HTERT RPE-1 (cell line): ENCODE results near the gene TAS1R2.
"Not testable (repeated sequence)": the region's sequence is repeated elsewhere in the genome, so short reads cannot be mapped to it uniquely, and the experiment has no call there.

Experiments
- in situ Hi-C: fragments of 300-500 bp; cut with MboI; formaldehyde crosslinking; loops from 4 replicates; pipeline ENCODE4 v1.14.3; 2020; ENCODE audit warnings: low sequenced_read_pairs

Gene TAS1R2

GRCh38 chr1:18869847-18870594, 10.6 kb upstream of the TAS1R2 start:
- in situ Hi-C loops, result no loop called here

- in situ Hi-C loops, result no loop called here
Measured at GRCh38 chr1:18868801-18869424, 9.5 kb upstream of the TAS1R2 start.

GRCh38 chr1:18868354-18868753, 8.9 kb upstream of the TAS1R2 start:
- in situ Hi-C loops, result no loop called here

- in situ Hi-C loops, result no loop called here
Measured at GRCh38 chr1:18866846-18867245, 7.4 kb upstream of the TAS1R2 start.

DNA sequence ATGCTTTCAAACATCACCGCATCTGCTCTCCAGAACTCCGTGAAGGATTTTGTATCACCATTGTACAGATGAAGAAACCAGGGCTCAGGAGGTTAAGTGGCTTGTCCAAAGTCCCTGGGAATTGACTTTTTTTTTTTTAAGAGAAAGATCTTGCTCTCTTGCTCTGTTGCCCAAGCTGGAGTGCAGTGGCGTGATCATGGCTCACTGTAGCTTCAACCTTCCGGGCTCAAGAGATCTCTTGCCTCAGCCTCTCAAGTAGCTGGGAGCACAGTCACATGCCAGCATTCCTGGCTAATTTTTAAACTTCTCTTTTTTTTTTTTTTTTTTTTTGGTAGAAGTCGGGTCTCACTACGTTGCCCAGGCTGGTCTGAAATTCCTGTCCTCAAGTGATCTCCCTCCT, 6.9 kb upstream of the TAS1R2 start:
- in situ Hi-C loops, result no loop called here

DNA sequence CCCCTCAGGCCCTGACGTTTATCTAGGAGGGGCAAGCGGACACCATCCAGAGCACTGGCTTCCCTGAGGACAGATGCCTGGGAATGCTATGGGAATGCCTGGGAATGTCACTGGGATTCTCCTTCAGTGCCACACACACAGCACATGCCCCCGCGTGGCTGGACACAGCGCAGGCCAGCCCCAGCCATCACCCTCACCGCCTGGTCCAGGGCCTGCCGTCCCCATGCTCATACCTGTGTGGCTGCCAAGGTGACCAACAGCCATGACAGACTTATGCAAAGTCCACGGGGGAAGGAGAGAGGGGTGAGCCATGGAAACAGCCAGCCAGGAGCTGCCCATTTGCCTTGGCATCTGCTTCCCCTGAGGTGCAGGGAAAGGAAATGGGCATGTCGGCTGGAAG, 5.7 kb upstream of the TAS1R2 start:
- in situ Hi-C loops, result no loop called here

DNA sequence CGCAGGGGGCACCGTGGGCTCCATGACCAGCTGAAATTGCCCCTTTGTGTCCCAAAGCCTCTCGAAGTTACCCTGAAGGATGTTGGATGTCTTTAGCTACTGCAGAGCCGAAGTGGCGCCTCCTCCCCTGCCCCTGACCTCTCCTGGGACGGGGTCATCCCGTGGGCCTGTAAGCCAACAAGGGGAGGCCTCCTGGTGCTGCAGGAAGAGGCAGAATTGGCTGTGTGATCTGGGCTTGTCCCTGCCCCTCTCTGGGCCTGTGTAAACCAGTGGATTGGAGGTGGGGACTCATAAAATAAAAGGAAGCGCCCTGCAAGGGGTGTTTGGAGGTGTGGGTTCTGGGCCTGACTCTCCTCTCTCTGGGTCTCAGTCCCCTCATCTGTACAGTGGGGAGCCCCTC, 2.1 kb upstream of the TAS1R2 start:
- in situ Hi-C loops, result no loop called here

GRCh38 chr1:18861082-18861481, 1.6 kb upstream of the TAS1R2 start:
- in situ Hi-C loops, result no loop called here

- in situ Hi-C loops, result no loop called here
Measured at GRCh38 chr1:18858070-18858688, 1.3 kb downstream of the TAS1R2 start.

DNA sequence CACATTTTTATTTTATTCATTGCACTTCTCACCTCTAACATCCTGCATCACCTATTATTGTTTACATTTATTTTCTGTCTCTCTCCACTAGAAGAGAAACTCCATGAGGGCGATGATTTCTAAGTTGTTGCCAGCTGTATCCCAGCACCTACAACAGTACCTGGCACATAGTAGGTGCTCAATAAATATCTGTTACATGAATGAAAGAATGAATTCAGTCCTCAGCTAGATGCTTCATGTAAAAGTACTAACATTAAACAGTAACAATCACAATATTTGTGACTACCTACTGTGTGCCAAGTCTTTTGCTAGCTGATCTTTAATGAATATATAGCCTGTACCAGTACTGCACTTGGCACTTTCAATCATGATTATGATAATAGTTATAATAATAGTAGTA, 3.0 kb downstream of the TAS1R2 start:
- in situ Hi-C loops, result no loop called here

DNA sequence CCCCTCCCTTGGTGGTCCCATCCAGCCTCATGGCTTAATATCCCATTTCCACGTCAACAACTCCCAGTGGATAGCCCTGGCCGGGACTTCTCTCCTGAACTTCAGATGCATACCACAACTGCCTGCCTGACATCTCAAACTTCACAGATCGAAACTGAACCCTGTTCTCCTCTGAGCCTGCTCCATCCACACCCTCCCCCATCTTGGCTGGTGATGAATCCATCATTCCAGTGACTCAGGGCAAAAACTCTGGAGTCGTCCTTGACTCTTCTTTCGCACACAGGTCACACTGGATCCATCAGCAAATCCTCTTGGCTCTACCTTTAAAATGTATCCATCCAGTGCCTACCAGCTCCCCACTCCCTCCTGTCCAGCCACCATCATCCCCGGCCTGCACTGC, 3.9 kb downstream of the TAS1R2 start:
- in situ Hi-C loops, result no loop called here

- in situ Hi-C loops, result no loop called here
Measured at GRCh38 chr1:18854331-18855025, 5.0 kb downstream of the TAS1R2 start.

- in situ Hi-C loops, result no loop called here
Measured at GRCh38 chr1:18852501-18852900, 7.0 kb downstream of the TAS1R2 start.

- in situ Hi-C loops, result no loop called here
Measured at GRCh38 chr1:18849261-18849711, 10.2 kb downstream of the TAS1R2 start.

DNA sequence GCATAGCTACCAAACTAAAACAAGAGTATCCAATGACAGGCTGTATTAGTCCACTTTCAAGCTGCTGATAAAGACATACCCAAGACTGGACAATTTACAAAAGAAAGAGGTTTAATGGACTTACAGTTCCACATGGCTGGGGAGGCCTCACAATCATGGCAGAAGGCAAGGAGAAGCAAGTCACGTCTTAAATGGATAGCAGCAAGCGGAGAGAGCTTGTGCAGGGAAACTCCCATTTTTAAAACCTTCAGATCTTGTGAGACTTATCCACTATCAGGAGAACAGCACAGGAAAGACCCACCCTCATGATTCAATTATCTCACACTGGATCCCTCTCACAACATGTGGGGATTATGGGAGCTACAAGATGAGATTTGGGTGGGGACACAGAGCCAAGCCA, 11.7 kb downstream of the TAS1R2 start:
- in situ Hi-C loops, result not testable (repeated sequence)

GRCh38 chr1:18840145-18840544, 19.3 kb downstream of the TAS1R2 start:
- in situ Hi-C loops, result no loop called here

DNA sequence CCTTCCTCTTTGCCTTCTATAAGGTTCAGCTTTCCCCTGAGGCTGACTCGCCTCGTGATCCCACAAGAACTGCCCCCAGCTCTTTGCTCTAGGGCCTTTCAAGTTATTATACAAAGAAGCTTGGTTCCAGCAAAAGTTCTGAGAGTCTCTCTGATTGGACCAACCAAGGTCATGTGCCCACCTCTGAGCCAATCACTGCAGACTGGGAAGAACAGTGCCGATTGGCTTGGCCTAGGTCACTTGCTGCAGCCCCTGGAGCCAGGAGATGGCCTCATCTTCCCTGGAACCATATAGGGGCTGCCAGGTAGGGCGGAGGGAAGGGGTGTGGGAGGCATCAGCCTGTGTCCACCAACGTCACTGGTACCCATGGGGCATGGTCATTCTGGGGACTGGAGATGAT, 22.8 kb downstream of the TAS1R2 start:
- in situ Hi-C loops, result no loop called here

- in situ Hi-C loops, result not testable (repeated sequence)
Measured at GRCh38 chr1:18832319-18832718, 27.1 kb downstream of the TAS1R2 start.

- in situ Hi-C loops, result no loop called here
Measured at GRCh38 chr1:18831656-18832055, 27.8 kb downstream of the TAS1R2 start.

DNA sequence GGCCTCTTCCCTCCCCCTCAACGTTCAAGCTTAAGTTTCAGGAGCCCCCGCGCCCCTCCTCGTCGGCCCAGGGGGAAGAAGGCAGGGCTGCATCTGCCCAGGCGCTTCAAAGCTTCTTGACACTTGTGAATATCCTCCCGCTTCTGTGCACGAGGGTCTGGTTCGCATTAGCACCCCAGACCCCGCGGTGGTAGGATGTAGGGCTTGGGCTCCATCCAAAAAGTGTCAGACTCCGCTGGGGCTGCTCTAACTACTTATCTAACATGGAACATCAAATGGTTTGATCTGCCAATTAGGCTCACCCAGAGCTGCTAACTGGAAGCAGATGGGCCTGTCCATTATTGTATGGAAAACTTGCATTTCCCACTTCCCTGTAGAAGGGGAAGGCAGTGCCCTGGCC, 28.9 kb downstream of the TAS1R2 start:
- in situ Hi-C loops, result no loop called here

- in situ Hi-C loops, result no loop called here
Measured at GRCh38 chr1:18829671-18830070, 29.8 kb downstream of the TAS1R2 start.

DNA sequence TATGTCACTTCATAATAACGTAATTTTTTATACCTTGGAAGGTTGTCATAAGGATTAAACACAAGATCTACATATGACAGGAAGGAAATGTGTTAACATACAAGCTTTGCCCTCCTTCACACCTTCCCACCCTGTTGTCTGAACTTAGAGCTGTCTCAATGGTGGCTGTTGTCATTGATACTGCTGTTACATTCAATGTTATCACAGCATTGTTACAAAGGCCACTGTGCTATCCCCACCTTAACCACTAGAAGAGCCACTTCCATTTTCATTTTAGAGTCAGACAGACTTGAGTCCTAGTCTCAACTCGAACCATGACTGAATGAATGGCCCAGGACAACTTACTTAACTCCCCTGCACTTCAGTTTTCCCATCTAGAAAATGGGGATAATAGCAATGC, 31.2 kb downstream of the TAS1R2 start:
- in situ Hi-C loops, result no loop called here
